GM12892 (cell line): ENCODE data around the gene SLC30A7.
"Not testable (repeated sequence)": the region's sequence is repeated elsewhere in the genome, so short reads cannot be mapped to it uniquely, and the experiment has no call there.

Experiments
- DNase-seq: peaks from one replicate; pipeline ENCODE4 v3.0.0; 2011; ENCODE audit not compliant: insufficient read length
- FAIRE-seq: peaks from 2 replicates; lab custom pipeline; 2011; peaks lifted over from hg19 to GRCh38; lab: Jason Lieb, UNC
- POLR2A ChIP-seq: IDR thresholded peaks from 2 replicates; pipeline ENCODE4 v1.6.1; 2011; ENCODE audit warnings: low read depth, low read length, control low read depth
- POLR2AphosphoS5 ChIP-seq: IDR thresholded peaks from 2 replicates; pipeline ENCODE4 v1.6.1; 2011; ENCODE audit warnings: low read depth, low read length, control low read depth
- TAF1 ChIP-seq: IDR thresholded peaks from 2 replicates; pipeline ENCODE4 v1.6.1; 2011; ENCODE audit warnings: low read depth, mild to moderate bottlenecking, control low read depth, low read length, borderline replicate concordance

The SLC30A7 gene

GRCh38 chr1:100869996-100870395, 25.9 kb upstream of the SLC30A7 start:
- FAIRE-seq (no peak), DNase-seq (no peak)
- TF ChIP-seq POLR2A (no peak), TAF1 (no peak), POLR2AphosphoS5 (no peak)

- TF ChIP-seq TAF1 (no peak), POLR2AphosphoS5 (no peak), POLR2A (no peak)
- DNase-seq (no peak), FAIRE-seq (no peak)
Observed at GRCh38 chr1:100874433-100874832, 21.5 kb upstream of the SLC30A7 start.

DNA sequence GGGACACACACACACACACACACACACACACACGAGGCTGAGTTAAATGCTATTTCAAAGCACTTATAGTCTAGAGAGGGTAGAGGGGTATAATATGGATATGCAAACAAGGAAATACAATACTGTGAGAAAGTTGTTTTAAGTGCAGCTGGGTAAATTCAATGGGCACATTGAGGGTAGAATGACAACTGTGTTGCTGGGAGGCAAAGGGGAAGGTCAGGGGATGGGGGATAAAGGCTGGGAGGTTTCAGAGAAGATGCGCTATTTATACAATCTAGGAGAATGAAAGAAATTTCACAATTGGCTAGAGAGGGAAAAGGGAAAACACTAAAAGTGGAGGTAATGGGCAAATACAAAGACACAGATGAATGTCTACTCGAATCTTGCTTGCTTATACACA, 20.7 kb upstream of the SLC30A7 start:
- no peak for DNase-seq
- FAIRE-seq, result no peak
- no peak for TF ChIP-seq POLR2AphosphoS5
- TF ChIP-seq POLR2A, result no peak
- no peak for TF ChIP-seq TAF1

- TF ChIP-seq TAF1, result no peak
- TF ChIP-seq POLR2AphosphoS5, result no peak
- TF ChIP-seq POLR2A, result no peak
- no peak for FAIRE-seq
Observed at GRCh38 chr1:100876291-100876690, 19.6 kb upstream of the SLC30A7 start.

DNA sequence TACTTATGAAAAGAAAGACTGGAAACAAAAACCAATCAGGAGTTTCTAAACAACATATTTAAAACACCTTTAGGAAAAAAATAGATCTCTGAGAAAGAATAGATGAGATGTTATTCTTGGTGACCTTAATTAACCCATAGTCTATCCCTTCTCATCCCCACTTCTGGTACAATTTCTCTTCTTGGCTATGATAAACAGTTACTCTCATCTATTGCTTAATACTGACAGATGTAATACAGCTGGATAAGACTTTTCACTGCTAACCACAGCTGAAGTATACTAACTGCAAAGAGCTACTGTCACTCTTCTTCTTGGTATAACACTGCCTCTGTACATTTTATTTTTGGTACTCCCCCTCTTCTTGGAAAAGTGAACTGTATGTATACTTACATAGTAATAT, 16.5 kb upstream of the SLC30A7 start:
- FAIRE-seq, result no peak
- DNase-seq, result no peak
- TF ChIP-seq POLR2AphosphoS5, result no peak
- no peak for TF ChIP-seq TAF1

More at GRCh38 chr1:100876291-100876690, 19.6 kb upstream of the SLC30A7 start:
- no peak for DNase-seq

GRCh38 chr1:100881687-100882086, 14.2 kb upstream of the SLC30A7 start:
- DNase-seq (no peak), FAIRE-seq (no peak)
- TF ChIP-seq POLR2AphosphoS5 (no peak), TAF1 (no peak), POLR2A (no peak)

DNA sequence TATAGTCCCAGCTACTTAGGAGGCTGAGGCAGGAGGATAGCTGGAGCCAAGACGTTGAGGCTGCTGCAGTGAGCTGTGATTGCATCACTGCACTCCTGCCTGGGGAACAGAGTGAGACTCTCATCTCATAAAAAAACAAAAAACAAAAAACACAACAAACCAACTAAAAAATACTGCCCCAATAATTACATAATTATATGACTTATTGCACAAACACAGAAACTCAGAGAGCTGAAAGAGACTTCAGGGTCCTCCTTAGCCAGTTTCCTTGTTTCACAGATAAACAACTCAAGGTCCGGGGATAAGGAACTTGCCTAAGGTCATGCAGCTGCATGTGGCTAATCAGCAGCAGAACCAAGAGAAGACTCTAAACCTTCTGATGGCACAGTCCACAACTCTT, 13.2 kb upstream of the SLC30A7 start:
- DNase-seq (no peak), FAIRE-seq (no peak)
- TF ChIP-seq TAF1 (no peak), POLR2A (no peak), POLR2AphosphoS5 (no peak)

DNA sequence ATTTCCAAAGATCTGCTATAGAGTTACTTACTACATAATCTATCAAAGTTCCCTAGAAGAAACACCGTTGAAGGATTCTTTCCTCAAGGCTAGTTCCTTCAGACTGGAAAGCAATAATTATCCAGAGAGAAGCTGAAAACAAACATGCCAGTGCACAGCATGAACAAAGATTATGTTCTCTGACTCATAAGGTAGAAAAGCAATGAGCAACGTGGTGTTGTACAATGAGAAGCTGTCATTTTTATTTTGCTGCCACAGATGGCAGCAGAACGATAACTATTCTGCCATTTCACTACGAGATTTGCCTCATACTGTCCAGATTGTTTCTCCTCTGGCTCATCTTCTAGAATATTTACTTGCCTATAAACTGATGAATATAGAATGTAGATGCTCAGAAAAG, 11.9 kb upstream of the SLC30A7 start:
- no peak for DNase-seq
- no peak for TF ChIP-seq POLR2AphosphoS5
- no peak for TF ChIP-seq TAF1
- TF ChIP-seq POLR2A, result no peak
- no peak for FAIRE-seq

- not testable (repeated sequence) for FAIRE-seq, DNase-seq
Observed at GRCh38 chr1:100889007-100889406, 6.9 kb upstream of the SLC30A7 start.

DNA sequence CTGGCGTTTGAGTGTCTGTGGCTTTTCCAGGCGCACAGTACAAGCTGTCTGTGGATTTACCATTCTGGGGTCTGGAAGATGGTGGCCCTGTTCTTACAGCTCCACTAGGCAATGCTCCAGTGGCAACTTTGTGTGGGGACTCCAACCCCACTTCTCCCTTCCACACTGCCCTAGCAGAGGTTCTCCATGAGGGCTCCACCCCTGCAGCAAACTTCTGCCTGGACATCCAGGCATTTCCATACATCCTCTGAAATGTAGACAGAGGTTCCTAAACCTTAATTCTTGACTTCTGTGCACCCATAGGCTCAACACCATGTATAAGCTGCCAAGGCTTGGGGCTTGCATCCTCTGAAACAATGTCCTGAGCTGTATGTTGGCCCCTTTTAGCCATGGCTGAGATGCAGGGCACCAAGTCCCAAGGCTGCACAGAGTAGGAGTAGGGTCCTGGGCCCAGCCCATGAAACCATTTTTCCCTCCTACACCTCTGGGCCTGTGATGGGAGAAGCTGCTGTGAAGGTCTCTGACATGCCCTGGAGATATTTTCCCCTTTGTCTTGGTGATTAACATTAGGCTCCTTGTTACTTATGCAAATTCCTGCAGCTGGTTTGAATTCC, 5.9 kb upstream of the SLC30A7 start:
- DNase-seq, FAIRE-seq: not testable (repeated sequence)

DNA sequence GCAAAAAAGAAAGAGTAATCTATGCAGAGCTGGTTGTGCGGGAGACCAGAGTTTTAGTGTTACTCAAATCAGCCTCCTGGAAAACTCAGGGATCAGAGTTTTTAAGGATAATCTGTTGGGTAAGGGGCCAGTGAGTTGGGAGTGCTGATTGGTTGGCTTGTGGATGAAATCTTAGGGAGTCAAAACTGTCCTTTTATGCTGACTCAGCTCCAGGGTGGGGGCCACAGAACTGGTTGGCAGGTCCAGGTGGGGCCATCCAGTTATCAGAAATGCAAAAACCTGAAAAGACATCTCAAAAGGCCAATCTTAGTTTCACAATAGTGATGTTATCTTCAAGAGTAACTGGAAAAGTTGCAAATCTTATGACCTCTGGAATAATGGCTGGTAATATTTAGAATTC, 4.5 kb upstream of the SLC30A7 start:
- no peak for FAIRE-seq
- TF ChIP-seq POLR2AphosphoS5, result no peak
- TF ChIP-seq POLR2A, result no peak
- no peak for TF ChIP-seq TAF1
- no peak for DNase-seq

DNA sequence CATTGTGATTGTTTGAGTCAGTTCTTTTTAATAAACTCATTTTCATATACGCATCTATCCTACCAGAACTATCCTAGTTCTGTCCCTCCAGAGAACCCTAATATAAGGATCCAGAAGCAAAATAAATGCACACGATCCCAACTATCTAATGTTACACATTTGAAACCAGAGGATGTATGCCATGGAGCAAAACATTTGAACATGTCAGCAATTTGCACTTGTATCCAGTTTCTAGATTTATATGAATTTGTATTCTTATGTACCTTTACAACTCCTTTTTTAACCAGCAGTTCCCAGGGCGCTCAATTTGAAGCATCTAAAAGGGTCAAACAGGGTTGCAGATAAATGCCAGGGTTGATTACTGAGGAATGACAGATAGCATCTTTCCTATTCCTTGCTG, 3.3 kb upstream of the SLC30A7 start:
- FAIRE-seq (no peak), DNase-seq (no peak)
- no peak for TF ChIP-seq POLR2AphosphoS5
- TF ChIP-seq POLR2A, result no peak
- no peak for TF ChIP-seq TAF1

GRCh38 chr1:100893718-100894117, 2.2 kb upstream of the SLC30A7 start:
- TF ChIP-seq TAF1, result no peak
- no peak for TF ChIP-seq POLR2AphosphoS5
- TF ChIP-seq POLR2A, result no peak
- FAIRE-seq, result no peak

More at GRCh38 chr1:100893718-100894117, 2.2 kb upstream of the SLC30A7 start:
- DNase-seq, result no peak
